Hematopoietic multipotent progenitor cell (in vitro differentiated cells): ENCODE results near the gene MMP20. TPM values are rescaled to one million over a fixed set of nuclear protein-coding genes. Genes with fewer than 3 reads are reported as not detected.
"Not testable (repeated sequence)": the region's sequence is repeated elsewhere in the genome, so short reads cannot be mapped to it uniquely, and the experiment has no call there.

Experiments
- DNase-seq, 3 donors: peaks; one replicate each; pipeline ENCODE4 v3.0.0-alpha.2; 2011 to 2015; ENCODE audit warnings: low read depth in 2 of 3, low spot score in 2 of 3
- total RNA-seq: library from RNA; depleted of rRNA; stranded (reverse); fragments of >200 nt; gene quantifications from one replicate; pipeline ENCODE4 v1.2.3, GENCODE V29; 2012

The MMP20 gene, protein sequence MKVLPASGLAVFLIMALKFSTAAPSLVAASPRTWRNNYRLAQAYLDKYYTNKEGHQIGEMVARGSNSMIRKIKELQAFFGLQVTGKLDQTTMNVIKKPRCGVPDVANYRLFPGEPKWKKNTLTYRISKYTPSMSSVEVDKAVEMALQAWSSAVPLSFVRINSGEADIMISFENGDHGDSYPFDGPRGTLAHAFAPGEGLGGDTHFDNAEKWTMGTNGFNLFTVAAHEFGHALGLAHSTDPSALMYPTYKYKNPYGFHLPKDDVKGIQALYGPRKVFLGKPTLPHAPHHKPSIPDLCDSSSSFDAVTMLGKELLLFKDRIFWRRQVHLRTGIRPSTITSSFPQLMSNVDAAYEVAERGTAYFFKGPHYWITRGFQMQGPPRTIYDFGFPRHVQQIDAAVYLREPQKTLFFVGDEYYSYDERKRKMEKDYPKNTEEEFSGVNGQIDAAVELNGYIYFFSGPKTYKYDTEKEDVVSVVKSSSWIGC
- total RNA-seq, result not detected

DNA sequence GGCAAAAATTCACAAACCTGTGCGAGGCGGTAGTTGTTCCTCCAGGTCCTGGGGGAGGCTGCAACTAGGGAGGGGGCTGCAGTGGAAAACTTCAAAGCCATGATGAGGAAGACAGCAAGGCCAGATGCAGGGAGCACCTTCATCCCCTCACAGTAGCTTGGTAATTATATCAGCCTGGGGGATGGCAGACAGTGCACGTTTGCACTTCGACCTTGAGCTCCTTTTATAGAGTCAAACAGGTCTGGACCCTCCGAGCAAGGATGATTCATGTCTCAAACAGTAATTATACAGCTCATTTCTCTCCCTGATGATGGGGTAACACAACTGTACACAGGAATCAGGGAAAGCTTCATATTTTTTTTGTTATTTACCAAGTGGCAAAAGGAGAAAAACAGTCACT, at the start of gene MMP20:
Gene MMP20, minus strand, starts transcription at position 156 of the 400 bp plus-strand sequence. Its CDS starts 13 bp downstream, at position 143.
- no peak for DNase-seq

- DNase-seq, result no peak
Observed at GRCh38 chr11:102669664-102670063, 44.5 kb upstream of the MMP20 start.

- peak in 2 of 3 donors; percentile 15 to 57 for DNase-seq
Observed at GRCh38 chr11:102666331-102666957, 41.3 kb upstream of the MMP20 start.

DNA sequence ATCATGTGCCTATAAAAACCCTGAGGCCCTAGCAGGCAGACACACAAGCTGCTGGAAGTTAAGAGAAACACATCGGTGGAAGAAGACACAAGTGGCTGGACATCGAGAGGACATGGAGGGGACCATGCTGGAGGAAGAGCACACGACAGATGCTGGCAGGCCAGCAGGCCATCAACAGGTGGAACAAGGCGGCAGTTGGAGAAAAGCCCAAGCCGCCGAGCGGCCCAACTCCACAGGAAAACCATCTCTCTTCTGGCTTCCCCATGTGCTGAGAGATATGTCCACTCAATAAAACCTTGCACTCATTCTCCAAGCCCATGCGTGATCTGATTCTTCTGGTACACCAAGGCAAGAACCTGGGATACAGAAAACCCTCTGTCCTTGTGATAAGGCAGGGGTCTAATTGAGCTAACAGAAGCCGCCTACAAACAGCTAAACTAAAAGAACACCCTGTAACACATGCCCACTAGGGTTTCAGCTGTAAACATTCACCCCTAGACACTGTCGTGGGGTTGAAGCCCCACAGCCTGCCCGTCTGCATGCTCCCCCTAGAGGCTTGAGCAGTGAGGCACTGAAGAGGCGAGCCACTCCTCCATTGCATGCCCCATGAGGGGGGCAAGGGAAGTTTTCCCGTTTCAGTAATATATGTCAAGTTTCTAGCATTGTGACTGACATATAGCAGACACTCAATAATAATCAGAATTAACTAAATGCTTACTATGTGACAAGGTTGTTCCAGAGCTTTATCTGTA, 39.0 kb upstream of the MMP20 start:
- peak in 1 of 3 donors; percentile 35 for DNase-seq

GRCh38 chr11:102662607-102663006, 37.5 kb upstream of the MMP20 start:
- DNase-seq, result no peak

- DNase-seq, result no peak
Observed at GRCh38 chr11:102661040-102661439, 35.9 kb upstream of the MMP20 start.

DNA sequence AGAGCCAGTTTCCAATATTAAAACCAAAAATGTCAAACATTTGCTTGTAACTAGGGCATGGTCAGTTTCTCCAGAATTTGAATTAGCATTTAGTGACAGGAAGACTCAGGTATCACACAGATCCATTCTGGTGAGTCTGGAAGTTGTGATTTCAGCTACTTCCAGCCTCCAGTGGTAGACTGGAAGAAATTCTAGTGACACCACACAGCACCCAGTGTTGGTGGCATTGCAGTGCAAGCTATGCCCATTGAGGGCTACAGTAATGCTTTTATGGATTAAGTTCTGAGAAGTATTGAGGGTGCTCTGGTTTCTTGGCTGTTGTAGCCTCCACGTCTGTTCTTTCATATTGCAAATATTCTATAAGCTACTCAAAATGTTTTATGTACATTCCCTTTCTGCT, 31.4 kb upstream of the MMP20 start:
- no peak for DNase-seq

GRCh38 chr11:102655547-102655946, 30.4 kb upstream of the MMP20 start:
- no peak for DNase-seq

DNA sequence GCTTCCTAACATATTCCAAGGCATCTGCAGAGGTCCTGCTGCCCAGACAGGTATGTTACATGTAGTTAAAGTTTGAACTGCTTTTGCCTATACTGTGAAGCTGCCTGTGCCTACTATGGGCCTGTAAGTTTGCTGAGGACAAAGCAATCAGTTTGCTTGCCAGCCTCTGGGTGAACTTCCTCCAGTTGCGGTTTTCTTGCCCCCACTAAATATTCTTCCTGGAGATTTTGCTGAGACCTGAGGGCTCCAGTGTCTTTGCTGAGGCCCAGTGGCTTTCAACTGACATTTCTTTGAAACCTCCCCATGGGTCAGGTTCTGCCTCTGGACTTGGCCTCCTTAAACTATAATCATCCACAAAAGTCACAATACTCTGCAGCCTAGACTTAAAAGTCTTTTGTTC, 29.6 kb upstream of the MMP20 start:
- DNase-seq, result no peak

DNA sequence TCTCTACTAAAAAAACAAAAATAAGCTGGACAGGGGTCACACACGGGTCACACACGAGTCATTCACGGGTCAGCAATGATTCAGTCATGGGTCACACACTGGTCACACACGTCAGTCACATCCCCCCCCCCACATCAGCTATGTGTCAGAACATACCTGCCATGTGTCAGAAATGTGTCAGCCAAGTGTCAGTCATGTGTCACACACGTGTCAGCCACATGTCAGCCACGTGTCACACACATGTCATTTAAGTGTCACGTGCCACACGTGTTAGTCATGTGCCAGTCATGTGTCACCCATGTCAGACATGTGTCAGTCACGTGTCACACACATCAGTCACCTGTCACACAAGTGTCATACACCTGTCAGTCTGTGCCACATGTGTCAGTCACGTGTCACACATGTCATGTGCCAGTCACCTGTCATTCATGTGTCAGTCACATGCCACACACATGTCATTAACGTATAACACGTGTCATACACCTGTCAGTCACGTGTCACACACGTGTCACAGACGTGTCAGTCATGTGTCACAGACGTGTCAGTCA, 28.7 kb upstream of the MMP20 start:
- no peak for DNase-seq

DNA sequence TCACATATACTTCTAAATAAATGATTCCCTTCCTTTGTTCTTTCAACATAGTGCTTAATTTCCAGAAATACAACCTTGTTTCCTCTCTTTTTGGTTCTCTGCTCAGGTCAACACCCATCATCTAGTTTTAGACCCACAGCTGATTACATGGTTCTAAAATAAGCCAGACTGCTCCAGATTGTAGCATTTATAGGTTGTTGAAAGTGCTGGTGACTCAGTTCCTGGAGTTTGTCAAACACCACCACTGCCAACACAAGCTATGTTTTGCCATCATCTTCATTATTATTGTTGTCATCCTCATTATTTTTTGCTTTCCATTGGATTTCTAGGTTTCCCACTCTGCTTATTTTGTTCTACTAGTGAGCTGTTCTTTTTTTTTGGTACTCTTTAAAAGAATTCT, 22.3 kb upstream of the MMP20 start:
- no peak for DNase-seq

DNA sequence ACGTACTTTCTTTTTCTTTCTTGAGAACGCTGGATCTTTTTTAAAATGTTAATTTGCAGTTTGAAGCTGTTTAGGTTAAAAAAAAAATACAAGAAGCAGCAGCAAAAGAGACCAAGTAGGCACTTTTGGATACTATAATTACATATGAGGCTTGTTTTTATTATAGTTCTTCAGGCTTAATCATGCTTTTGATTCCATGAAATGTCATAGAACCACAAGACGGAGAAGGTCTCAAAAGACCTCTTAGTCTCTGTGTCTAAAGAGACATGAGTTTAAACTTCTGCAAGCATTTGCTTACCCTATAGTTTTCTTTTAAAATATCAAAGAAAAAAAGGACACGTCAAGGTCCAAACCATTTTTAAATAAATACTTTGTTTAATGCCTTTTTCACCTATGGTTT, 18.8 kb upstream of the MMP20 start:
- DNase-seq, result no peak

- DNase-seq, result no peak
Observed at GRCh38 chr11:102640946-102641345, 15.8 kb upstream of the MMP20 start.

- DNase-seq, result no peak
Observed at GRCh38 chr11:102639656-102640055, 14.5 kb upstream of the MMP20 start.

DNA sequence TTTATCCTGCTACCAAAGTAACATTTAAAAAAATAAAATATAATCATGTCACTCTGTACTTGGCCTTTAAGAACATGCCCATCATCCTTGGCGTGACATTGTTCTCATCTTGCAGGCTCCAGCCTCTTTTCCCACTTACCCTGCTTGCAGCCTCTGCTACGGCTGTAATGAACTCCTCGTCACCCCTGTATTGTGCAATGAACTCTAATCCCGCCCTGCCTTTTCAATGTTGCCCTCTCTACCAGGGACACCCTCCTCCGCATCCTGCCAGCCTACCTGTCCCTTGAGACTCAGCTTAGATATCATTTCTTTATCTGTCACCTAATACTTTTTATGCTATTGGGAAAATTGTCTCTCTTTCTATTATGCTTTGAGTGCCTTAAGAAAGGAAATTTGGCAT, 12.6 kb upstream of the MMP20 start:
- no peak for DNase-seq

DNA sequence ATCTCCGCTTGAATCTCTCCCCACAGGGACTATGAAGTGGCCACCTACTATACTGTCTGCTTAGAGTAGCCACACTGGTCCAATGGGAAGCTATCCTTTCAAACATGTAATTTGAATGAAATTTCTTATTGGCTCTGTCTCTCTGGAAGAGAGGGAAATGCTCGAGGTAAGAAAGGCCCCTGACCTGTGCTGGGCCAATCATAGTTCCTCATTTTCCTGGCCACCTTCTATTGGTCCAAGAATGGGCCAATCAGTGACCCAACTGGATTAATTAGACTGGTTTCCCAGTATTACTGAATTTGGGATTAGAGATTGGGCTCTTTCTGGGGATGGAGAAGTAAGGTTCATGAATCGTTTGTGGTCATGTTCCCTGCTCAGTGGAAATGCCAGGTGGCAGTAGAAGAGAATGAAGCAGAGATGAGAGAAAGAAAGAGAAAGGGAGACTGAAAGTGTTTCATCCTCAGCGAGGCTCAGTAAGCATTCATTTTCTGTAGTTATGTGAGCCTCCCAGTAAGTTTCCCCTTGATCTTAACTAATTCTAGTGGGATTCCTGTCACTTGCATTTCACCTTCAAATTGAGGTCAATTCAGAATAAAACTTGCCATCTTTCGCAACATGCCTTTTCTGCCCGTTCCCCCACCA, 8.4 kb upstream of the MMP20 start:
- no peak for DNase-seq

DNA sequence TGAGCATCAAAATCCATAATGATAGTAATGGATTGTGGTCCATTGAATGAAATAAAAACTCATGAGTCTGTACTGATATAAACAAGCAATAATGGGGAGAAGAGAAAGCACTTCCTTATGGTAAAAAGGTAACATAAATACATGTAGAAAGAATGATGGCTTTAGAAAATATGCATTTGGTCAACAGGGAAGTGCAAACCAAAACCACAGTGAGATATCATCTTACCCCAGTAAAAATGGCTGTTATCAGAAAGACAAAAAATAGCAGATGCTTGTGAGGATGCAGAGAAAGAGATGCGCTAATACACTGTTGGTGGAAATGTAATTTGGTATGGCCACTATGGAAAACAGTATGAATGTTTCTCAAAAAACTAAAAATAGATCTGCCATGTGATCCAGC, 6.9 kb upstream of the MMP20 start:
- DNase-seq, result no peak

GRCh38 chr11:102630598-102631448, 5.7 kb upstream of the MMP20 start:
- DNase-seq, result no peak

- DNase-seq, result not testable (repeated sequence)
Observed at GRCh38 chr11:102629908-102630307, 4.8 kb upstream of the MMP20 start.

- DNase-seq, result no peak
Observed at GRCh38 chr11:102626676-102627075, 1.5 kb upstream of the MMP20 start.
